Activated T-helper 1 cell treated with Interleukin-2 at 50 U/mL for 16 hours (primary cell): ENCODE measurements around the gene PLCL2.
"Not testable (repeated sequence)": the region's sequence is repeated elsewhere in the genome, so short reads cannot be mapped to it uniquely, and the experiment has no call there.

ENCODE experiments used
- DNase-seq: peaks from one replicate; pipeline ENCODE4 v3.0.0-alpha.2; 2020; ENCODE audit warnings: low read depth

The PLCL2 gene

GRCh38 chr3:17078926-17079465 is 194.2 kb downstream of the PLCL2 start:
- no peak for DNase-seq

- no peak for DNase-seq
Measured at GRCh38 chr3:17079933-17080332, 195.2 kb downstream of the PLCL2 start.

GRCh38 chr3:17081520-17081919 is 196.8 kb downstream of the PLCL2 start:
- DNase-seq, result no peak

DNA sequence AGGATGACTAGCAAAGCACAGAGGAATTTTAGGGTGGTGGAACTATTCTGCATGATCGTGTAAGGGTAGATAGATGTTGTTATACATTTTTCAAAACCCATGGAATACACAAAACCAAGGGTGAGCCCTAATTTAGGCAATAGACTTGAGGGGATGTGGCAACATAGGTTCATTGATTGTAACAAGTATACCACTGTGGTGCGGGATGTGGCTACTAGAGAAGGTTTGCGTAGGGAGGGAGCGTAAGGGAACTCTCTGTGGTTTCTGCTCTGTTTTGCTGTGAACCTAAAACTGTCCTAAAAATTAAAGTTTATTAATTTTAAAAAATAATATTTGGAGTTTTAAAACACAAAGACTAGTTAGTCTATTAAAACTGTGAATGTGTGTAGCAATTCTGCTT is 202.8 kb downstream of the PLCL2 start:
- no peak for DNase-seq

GRCh38 chr3:17088017-17088416 is 203.3 kb downstream of the PLCL2 start:
- DNase-seq, result no peak

DNA sequence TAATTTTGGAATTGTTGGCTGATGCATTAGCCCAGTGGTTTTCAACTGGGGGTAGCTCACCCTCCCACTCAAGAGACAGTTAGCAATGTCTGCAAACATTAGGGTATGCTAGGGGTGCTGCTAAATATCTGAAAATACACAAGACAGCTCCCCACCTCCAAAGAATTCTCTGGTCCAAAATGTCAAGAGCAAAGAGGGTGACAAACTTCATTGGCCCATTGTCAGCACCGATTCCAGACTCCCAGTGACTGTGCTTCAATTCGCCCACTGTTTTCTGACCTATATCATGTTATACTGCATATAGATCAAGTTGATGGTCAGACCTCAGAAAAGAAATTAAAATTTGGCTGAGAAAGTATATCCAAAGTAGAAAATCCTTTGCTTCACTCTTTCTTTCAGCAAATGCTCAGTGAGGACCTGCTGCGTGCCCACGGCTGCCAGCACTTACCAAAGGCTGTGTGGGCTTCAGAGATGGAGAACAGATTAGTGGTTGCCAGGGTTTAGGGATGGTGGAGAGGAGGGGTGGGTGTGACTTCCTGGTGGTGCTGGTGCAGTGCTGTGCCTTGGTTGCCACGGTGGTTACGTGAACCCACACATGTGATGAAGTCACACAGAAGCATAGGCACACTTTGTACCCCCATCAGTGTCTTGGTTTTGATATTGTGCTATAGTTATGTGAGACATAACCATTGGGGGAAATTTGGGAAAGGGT is 204.0 kb downstream of the PLCL2 start:
- no peak for DNase-seq

DNA sequence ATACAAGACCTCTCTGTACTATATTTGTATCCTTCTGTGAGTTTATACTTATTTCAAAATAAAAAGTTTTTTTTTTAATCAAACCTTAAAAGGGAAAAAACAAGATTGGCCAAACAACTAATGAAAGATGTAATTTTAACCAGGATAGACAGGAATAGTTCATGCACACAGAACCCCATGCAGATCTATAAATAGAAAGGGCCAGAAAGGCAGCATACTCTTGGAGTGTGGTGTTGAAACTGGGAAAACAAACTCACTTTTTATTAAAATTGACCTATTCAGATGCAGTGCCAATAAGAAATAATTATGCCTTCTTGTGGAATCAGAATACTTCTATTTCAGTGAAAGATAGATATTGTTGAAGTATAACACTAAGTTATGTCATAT is 204.6 kb downstream of the PLCL2 start:
- no peak for DNase-seq

- DNase-seq, result no peak
Measured at GRCh38 chr3:17090280-17090983, 205.7 kb downstream of the PLCL2 start.

- no peak for DNase-seq
Measured at GRCh38 chr3:17091910-17092582, 207.3 kb downstream of the PLCL2 start.

- DNase-seq, result no peak
Measured at GRCh38 chr3:17092583-17092933, 207.8 kb downstream of the PLCL2 start.

GRCh38 chr3:17094551-17094950 is 209.8 kb downstream of the PLCL2 start:
- no peak for DNase-seq

GRCh38 chr3:17103579-17103978 is 218.8 kb downstream of the PLCL2 start:
- no peak for DNase-seq

GRCh38 chr3:17106801-17107200 is 222.0 kb downstream of the PLCL2 start:
- not testable (repeated sequence) for DNase-seq

GRCh38 chr3:17110660-17111396 is 226.1 kb downstream of the PLCL2 start:
- DNase-seq, result no peak

DNA sequence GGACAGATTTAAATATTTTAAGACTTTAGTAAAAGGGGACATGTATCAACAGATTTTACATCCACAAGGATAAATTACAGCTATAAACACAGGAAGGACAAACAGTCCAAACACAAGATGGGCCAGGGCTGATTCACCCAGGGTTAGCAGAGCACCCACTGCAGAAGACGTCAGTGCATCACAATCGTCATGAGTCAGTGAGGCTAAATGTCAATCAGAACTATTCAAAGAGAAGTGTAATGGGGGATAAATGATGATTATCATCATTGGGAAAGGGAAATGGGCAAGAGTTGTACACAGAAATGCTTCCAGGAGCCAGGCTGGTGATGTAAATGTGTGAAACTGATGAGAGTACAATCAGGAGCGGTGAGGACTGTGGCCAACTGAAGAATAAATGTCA is 226.8 kb downstream of the PLCL2 start:
- DNase-seq, result no peak

DNA sequence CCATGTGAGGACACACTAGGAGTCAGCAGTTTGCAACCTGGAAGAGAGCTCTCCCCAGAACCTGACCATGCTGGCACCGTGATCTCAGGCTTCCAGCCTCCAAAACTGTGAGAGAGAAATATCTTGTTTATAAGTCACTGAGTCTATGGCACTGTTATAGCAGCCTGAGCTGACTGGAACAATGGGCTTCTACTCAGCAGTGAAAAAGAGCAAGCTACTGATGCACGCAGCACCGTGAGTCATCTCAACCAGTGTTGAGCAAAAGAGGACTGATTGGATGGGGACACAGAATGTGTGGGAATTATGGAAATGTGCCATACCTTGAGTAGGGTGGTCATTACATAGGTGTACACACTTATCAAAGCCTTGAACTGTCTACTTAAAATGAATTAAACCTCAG is 230.4 kb downstream of the PLCL2 start:
- no peak for DNase-seq

GRCh38 chr3:17116007-17116600 is 231.3 kb downstream of the PLCL2 start:
- no peak for DNase-seq

GRCh38 chr3:17118771-17119170 is 234.0 kb downstream of the PLCL2 start:
- DNase-seq, result no peak

DNA sequence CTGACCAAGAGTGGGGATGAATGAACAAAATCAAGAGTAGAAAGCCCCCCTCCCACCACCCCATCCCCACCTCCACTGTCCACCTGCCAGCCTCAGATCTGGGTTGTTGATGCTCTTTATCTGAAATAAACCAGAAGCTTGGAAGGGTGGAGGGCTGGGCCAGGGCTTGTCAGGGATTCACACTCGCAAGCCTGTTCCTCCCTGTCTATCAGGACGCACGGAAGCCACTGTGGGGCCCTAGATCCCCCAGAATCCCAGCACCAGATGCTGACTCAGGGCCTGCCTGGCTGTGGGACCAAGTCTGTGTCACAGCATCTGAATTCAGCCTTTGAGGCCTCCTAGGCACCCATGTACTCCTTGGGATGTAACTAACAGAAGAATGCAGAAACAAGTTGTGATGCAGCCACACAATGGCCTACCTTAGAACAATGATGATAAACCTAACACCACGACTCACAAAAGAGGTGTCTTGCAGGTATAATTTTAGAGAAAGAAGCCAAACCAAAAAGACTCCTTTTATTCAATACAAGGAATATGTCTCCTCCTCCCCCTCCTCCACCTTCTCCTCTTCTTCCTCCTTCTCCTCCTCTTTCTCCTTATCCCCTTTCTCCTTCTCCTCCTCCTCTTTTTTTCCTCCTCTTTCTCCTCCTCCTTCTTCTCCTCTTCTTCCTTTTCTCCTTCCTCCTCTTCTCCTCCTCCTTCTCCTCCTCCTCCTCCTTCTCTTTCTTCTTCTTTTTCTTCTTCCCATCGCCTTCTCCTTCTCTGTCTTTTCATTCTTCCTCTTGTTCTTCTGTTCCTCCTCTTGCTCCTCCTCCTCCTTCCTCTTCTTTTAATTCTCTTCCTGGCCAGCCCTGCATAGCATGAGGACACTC is 234.7 kb downstream of the PLCL2 start:
- DNase-seq, result no peak

DNA sequence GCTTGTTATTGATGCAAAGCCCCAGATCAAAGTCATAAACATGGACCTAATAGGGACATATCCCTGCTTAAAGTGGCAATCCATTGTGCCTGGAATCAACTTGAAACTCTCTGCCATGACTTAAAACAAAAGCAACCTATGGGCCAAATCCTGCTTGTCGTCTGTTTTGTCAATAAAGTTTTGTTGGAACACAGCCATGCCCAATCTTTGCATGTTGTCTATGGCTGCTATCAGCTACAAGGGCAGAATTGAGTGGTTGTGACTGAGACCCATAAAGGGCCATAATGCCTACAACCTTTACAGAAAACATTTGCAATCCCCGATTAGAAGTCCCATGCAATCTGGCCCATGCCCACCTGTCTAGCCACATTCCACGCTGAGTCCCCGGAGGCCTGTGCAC is 235.4 kb downstream of the PLCL2 start:
- no peak for DNase-seq

DNA sequence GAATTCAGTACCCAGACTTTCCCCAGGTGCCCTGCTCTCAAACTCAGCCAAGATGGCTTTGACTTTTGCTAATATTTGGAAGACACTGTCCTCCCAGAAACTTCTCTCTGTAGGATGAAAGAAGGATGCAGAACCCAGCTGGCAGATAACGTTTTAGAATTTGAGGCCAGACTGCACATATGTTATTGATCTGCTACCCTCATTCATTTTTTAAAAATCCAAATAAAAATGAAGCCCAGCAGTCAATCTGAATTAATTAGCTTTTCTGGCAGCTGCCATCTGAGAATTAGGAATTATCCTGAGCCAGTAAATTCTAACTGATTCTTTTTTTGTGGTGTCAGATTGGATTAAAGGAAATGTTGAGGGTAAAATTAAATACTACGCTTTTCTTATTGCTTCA is 236.6 kb downstream of the PLCL2 start:
- DNase-seq, result no peak
